ENCODE results near the gene ZNRF1.
"Not testable (repeated sequence)": the region's sequence is repeated elsewhere in the genome, so short reads cannot be mapped to it uniquely, and the experiment has no call there.

The ZNRF1 gene

DNA sequence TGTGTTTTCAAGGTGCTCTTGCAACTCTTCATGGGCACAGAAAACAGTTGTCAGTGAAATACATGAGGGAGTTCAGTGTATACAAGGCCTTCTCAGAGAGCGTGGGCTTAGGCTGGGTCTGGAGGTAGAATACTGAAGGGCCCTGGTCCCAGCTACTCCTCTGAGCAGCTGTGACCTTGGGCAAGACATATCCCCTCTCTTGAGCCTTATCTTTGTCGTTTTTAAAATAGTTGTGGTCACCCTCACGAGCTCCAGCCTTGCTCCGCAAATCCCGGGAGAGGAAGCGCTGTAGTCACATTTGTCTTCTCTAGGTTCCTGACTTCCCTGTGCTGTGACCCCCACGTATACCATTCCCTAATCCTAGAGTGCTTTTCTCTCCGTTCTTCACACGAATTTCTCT lies 3.6 kb downstream of the ZNRF1 start:
- DNase-seq: no peak

DNA sequence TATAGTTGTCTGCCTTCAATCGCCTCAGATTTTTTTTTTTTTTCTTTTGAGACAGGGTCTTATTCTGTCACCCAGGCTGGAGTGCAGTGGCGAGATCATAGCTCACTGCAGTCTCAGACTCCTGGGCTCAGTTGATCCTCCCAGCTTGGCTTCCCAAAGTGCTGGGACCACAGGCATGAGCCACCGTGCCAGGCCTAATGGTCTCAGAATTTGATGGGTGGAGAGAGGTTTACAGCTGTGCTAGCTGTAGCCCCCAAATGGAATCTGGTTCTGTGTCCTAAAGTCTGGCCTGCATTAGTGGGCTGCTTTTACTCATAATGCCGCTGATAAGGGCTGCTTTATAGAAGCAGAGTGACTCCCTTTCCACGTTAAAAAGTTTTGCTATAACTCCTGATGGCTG lies 5.1 kb downstream of the ZNRF1 start:
- DNase-seq: no peak

DNA sequence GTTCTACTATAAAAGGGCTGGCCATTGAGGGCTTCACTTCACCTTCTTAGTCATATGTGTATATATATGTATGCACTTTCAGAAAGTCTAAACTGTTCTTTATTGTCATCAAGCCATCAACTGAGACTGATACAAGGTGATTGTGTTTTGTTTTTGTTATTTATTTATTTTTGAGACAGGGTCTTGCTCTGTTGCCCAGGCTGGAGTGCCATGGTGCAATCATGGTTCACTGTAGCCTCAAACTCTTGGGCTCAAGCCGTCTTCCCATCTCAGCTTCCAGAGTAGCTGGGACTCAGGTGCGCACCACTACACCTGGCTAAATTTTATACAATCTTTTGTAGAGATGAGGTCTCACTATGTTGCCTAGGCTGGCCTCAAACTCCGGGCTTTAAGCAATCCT lies 5.6 kb downstream of the ZNRF1 start:
- no peak for DNase-seq

DNA sequence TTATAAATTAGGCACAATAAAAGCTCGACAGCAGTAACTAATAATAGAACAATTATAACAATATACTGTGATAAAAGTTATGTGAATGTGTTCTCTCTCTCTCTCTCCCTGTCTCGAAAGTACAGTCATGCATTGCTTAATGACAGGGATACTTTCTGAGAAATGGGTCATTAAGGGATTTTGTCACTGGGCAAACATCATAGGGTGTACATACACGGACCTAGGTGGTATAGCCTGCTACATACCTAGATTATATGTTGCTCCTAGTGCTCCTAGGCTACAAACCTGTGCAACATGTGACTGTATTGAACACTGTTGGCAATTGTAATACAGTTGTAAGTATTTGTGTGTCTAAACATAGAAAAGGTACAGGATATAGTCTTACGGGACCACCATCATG lies 6.9 kb downstream of the ZNRF1 start:
- DNase-seq: no peak

DNA sequence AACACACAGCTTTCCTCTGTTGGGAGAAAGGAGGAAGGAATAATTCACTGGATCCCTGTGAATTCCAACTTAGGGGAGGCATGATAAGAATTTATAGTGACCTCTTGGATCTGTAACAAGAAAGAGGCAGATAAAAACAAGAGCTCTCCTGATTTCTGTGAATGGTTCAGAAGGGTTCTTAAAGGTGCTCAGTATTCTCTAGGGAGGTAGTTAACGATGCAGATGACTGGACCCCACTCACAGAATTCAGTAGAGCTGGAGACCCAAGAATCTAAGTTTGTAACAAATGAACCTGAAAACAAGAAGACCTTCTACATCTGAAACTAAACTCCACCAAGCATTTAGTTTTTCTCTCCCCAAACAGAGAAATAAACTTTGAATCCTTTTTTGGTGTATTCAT lies 8.6 kb downstream of the ZNRF1 start:
- no peak for DNase-seq

DNA sequence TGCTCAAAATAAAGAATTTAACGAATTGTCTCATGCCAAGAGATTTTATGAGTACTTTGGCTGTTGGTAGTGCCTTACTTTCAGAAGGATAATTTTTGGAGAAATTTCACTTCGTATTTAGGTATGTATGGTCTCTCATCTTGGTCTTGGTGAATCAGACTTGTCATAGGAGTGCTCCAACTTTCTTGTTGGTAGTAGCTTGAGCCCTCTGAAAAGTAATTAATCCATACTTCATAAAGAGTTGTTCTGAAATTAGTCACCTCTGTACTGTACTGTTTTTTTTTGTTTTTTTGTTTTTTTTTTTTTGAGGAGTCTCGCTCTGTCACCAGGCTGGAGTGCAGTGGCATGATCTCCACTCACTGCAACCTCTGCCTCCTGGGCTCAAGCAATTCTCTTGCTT lies 11.6 kb downstream of the ZNRF1 start:
- no peak for DNase-seq

DNA sequence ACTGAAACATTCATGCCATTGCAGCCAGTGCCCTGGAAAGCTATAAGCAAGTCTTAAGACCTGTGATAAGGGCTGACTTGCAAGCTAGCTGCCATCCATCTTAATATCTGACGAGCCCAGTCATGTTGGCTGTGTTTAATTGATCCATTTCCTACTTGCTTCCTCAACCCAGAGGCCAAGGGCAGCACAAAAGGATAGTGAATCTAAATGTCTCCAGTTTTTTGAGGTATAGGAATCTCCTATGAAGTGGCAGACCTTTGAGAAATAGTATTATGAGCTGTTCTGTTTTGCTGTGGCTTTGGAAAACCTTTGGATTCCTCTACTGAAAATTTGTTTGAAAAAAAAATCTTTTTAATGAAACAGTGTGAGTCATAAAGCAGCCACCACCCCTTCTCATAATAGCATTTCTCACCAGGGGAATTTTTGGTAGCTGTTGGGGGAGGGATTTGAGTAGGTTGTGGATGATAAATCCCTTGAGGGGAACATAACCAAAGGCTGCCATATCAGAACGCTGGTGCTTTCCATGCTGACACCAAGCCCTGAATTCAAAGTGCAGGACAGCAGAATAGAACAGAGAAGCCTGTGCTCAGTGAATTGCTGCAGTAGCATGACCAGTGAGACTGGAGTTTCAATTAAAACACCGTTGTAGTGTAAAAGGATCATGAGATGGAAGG lies 12.9 kb downstream of the ZNRF1 start:
- peak; percentile 85 for DNase-seq

DNA sequence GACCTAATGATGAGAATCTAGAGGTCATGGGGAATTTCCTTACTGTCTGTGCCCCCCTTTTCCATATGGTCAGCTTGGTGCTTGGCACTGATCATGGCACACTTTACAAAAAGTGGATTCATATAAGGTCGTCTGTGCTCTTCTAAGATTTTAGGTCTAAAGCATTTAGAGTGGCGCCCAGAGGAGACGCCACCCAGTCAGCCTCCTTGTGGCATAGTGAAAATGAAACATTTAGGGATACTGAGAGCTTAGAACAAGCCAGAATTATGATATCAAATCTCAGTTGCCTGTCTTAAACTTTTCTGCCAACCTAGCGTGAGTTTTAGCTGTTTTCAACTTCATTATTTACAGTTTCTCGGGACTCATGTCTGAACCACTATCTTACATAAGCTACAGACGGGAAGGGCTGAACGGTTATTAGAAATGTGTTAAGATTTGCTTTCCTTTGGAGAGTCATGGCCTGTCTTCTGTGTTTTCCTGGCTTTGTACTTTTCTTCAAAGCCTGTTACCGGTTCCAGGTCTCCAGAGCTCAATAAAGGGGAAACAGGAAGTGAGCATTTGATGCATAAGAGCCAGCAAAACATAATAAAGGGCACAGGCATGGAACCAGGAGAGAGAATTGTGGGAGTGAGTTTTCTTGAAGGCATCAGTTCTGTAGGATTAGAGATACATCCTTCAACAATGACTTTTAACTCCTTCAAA lies 13.7 kb downstream of the ZNRF1 start:
- peak; percentile 22 for DNase-seq

DNA sequence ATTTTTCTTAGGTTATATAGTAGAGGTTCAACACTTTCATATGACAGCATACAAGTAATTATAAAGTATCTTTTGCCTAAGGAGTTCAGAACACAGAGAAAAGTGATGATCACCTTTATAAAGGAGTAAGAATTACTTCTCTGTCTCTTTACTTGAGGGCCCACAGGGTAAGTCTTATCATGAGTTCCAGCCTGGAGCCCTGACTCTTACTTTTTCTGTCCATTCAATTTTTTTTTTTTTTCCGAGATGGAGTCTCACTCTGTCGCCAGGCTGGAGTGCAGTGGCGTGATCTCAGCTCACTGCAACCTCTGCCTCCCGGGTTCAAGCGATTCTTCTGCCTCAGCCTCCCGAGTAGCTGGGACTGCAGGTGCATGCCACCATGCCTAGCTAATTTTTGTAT lies 14.3 kb downstream of the ZNRF1 start:
- not testable (repeated sequence) for DNase-seq

DNA sequence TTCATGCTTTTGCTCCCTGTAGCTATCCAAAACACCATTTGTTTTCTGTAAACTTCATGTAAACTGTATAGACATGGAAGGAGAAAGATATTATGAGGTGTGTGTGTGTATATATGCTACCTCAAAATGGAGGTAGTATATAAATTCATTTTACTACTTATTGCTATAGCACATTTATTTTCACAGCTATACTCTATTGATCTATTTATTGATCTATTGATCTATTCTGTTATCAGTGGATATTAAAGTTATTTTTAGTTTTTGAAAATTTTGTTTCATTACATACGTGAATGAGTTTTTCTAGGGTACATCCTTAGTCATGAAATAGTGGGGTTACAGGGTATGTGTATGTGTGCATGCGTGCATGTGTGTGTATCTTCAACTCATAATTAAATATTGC lies 15.5 kb downstream of the ZNRF1 start:
- no peak for DNase-seq

DNA sequence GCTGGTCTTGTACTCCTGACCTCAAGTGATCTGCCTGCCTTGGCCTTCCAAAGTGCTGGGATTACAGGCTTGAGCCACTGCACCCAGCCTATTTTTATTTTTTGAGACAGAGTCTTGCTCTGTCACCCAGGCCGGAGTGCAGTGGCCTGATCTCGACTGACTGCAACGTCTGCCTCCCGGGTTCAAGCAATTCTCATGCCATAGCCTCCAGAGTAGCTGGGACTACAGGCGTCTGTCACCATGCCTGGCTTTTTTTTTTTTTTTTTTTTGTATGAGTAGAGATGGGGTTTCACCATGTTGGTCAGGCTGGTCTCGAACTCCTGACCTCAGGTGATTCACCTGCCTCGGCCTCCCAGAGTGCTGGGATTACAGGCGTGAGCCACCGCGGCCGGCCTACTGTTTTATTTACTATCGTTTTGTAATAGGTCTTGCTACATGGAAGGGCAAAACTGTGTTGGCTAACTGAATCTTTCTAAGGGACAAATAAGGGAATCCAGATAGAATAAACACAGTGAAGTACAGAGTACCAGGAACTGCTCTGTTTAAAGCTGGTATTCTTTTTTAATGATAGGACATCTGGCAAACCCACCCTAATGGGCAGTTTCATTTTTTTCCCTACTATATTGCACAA lies 17.7 kb downstream of the ZNRF1 start:
- not testable (repeated sequence) for DNase-seq

DNA sequence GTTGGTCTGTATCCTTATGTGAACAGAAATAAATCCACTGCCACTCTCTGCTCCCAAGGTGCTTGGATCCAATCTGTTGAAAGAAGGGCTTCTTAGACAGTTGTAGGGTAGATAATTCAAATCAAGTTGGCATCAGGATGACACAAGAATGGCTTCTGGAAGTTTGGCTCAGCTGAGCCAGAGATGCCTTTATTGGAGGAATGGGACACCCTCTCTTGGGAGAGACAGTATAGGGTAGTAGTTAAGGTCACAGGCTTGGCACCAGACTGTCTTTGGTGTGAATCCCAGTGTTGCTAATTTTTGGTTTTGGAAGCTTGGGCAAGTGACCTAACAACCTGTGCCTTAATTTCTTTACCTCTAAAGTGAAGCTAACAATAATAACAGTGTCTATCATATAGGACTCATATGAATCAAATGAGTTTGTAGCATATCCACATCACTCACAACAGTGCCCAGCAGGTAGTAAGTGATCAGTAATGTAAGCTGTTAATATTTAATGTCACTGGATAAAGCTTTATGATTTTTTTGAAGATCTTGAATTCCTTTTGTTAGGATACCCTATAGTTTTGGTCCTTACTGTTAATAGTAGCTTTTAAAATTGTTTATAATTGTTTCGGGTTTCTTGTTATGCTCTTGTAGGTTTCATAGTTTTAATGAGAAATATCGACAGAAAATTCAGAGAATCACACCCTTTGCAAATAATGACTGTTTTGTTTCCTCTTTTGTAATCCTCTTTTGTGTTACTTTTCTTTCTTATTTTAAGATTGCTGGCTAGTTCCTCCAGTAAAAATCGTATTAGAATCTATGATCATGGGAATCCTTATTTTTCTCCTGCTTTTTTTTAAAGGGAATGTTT lies 19.1 kb downstream of the ZNRF1 start:
- DNase-seq: no peak

DNA sequence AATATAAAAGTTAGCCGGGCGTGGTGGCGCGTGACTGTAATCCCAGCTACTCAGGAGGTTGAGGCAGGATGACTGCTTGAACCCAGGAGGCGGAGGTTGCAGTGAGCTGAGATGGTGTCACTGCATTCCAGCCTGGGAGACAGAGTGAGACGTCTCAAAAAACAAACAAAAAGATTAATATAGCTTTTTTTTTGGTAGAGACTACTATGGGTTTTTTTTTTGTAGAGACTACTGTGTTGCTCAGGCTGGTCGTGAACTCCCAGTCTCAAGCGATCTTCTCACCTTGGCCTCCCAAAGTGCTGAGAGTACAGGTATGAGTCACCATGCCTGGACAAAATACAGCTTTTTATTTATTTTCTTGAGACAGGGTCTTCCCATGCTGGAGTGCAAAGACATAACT lies 20.2 kb downstream of the ZNRF1 start:
- DNase-seq: peak; percentile 45

DNA sequence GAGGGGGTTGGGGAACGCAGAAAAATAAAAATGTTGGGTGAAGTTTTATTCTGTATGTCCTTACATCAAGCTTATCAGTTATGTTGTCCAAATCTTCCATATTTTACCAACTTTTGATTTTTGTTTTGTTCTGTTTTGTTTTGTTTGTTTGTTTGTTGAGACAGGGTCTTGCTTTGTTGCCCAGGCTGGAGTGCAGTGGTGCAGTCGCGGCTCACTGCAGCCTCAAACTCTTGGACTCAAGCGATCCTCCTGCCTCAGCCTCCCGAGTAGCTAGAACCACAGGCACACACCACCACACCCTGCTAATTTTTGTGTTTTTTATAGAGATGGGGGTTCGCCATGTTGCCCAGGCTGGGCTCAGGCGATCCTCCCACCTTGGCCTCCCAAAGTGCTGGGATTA lies 20.8 kb downstream of the ZNRF1 start:
- DNase-seq: no peak

DNA sequence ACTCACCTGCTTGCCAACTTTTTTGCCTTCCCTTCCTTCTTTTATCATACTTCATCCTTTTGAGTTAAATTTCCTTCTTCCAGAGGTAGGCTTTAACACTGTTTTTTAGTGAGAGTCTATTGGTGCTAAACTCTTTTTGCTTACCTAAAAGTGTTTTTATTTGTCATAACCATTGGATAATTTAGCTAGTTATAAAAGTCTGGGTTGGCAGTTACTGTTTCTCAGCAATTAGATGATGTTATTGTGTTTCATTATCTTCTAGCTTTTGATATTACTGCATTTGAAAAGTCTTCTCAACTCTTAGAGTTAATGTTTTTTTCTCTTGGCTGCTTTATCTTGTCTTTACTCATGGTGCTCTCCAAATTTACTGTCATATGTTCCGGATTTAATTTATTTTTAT lies 22.6 kb downstream of the ZNRF1 start:
- no peak for DNase-seq

DNA sequence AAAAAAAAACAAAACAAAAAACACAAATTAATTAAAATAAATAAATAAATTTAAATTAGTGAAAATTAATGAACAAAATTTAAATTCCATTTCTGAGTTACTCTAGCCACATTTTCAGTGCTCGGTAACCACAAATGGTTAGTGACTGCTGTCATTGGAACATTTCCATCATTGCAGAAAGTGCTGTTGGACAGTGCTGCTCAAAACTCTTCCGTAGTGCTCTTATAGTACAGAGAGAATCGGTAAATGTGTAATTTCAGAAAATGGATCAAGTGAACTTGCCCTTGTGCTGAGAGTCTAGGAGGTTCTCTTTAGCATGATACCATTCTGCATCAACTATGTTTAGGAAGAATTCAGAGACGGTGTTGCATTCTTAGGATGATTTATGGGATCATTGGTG lies 23.7 kb downstream of the ZNRF1 start:
- DNase-seq: no peak

DNA sequence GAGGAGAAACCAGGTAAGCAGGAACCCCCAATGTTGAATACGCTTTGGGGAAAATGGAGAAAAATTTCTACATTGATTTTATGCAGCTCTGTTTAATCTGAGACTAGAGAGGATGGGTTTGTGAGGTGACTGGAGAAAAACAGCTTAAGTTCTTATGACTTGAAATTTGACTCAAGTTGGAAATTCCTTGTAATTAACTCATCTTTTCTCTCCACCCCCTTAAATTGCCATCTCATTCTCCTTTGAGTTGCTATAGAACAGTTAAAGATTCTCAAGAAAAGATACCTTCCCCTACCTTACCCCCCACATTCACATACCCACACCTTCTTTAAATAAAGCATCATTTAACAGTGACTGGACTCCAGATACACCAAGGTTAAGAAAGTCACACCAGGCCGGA lies 24.2 kb downstream of the ZNRF1 start:
- peak; percentile 63 for DNase-seq

DNA sequence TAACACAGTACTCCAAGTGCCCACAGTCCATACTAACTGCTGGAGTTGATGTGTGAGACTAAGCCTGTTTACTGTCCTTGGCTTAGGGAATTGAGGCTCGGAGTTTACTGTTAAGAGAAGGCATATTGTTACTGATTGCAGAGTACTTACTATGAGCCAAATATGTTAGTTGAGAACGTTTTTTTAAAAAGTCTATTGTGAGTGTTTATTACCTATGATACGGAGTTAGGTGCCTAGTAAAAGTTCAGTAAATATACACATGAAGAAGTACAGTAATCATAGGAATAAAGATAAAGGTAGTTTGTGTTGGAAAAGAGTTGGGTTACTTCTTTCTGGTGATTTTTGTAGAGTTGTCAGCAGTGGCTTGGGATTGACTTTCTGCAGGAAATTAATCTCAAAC lies 25.4 kb downstream of the ZNRF1 start:
- no peak for DNase-seq

DNA sequence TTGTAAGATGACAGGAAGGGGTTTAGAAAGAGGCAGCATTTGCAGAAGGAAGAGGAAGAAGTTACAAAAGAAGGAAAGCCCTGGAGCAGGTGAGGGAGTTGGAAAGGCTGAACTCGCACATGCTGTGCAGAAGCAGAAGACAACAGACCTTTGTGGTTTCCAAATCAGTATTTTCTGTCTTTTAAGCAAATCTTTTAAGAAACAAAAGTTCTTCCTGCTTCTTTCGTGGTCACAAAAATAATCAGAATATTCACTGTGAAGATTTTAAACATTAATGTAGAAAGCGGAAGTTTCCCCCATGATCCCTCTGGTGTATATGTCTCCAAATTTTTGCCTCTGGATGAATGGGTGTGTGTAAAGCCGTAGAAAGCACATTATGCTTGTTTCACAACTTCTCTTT lies 25.8 kb downstream of the ZNRF1 start:
- DNase-seq: no peak

DNA sequence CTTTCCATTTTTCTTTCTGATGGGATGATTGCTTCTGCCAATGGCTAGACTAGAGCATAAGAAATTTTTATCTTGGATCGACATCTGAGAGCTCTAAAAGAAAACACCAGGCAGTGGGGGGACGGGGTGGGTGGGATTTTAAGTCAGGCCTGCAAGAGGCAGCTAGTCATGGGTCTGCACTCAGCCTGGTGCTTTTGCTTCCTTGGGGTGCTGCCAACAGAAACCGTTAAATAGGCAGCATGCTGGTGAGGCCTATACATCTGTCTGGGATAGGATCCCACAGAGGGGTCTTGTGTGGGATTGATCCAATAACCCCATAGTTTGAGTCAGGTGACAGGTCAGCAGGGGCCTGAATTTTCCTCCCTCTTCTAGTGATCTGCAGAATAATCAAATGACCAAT lies 26.9 kb downstream of the ZNRF1 start:
- DNase-seq: peak; percentile 37

DNA sequence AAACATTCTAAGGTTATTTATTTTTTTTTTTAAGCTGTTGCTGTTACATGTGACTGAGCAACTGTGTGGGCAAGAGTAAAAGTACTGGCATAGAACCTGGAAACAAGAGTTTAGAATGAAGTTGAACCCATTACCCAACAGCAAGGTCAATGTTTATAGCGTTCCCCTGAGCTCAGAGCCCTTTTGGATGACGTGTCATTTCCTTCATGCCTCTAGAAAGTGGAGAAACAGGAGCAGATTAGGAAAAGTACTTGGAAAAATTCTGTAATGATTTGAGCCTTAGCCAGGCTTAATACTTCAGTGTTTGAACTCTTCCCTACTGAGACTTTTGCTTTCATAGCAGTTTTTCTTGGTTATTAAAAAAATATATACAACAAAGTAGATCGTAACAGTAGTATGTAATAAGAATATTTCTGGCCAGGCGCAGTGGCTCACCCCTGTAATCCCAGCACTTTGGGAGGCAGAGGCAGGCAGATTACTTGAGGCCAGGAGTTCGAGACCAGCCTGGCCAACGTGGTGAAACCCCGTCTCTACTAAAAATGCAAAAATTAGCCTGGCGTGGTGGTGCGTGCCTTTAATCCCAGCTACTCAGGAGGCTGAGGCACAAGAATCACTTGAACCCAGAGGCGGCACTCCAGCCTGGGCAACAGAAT lies 27.5 kb downstream of the ZNRF1 start:
- peak; percentile 96 for DNase-seq

DNA sequence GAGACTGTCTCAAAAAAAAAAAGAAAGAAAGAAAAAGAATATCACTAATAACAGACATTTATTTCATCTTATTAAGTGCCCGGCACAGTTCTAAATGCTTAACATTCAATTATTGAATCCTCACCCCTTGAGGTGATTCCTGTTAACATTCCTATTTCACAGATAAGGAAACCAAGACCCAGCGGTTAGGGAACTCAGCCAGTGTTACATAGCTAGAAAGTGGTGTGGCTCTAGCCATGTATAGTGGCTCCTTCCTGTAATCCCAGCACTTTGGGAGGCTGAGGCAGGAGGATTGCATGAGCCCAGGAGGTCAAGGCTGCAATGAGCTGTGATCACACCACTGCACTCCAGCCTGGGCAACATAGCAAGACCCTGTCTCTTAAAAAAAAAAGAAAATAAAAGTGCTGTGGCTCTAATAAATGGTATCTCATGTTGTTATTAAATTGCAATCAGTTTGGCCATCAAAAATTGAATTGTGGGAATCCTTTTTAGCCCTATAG lies 28.1 kb downstream of the ZNRF1 start:
- DNase-seq: no peak
